ENCODE results near the gene MEMO1.

- TF ChIP-seq, protein P1, sequence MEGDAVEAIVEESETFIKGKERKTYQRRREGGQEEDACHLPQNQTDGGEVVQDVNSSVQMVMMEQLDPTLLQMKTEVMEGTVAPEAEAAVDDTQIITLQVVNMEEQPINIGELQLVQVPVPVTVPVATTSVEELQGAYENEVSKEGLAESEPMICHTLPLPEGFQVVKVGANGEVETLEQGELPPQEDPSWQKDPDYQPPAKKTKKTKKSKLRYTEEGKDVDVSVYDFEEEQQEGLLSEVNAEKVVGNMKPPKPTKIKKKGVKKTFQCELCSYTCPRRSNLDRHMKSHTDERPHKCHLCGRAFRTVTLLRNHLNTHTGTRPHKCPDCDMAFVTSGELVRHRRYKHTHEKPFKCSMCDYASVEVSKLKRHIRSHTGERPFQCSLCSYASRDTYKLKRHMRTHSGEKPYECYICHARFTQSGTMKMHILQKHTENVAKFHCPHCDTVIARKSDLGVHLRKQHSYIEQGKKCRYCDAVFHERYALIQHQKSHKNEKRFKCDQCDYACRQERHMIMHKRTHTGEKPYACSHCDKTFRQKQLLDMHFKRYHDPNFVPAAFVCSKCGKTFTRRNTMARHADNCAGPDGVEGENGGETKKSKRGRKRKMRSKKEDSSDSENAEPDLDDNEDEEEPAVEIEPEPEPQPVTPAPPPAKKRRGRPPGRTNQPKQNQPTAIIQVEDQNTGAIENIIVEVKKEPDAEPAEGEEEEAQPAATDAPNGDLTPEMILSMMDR (conservative IDR thresholded peaks at IDR 0.05; ENCODE audit: low read depth, low read length), result no peak
- no peak for TF ChIP-seq POLR2A (IDR thresholded peaks at IDR 0.05; ENCODE audit: low read depth, low read length)
- TF ChIP-seq MAFK (IDR thresholded peaks at IDR 0.05; ENCODE audit: low read depth, low read length), result no peak
- TF ChIP-seq SMC3 (IDR thresholded peaks at IDR 0.05; ENCODE audit: low read depth, low read length), result no peak
- no peak for TF ChIP-seq CHD1 (IDR thresholded peaks at IDR 0.05; ENCODE audit: low read depth, low read length)
- TF ChIP-seq, protein P2, sequence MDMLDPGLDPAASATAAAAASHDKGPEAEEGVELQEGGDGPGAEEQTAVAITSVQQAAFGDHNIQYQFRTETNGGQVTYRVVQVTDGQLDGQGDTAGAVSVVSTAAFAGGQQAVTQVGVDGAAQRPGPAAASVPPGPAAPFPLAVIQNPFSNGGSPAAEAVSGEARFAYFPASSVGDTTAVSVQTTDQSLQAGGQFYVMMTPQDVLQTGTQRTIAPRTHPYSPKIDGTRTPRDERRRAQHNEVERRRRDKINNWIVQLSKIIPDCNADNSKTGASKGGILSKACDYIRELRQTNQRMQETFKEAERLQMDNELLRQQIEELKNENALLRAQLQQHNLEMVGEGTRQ (IDR thresholded peaks at IDR 0.05; ENCODE audit: low read depth, low read length), result no peak
- no peak for TF ChIP-seq BHLHE40 (IDR thresholded peaks at IDR 0.05; ENCODE audit: low read depth, low read length)
- TF ChIP-seq FOS (IDR thresholded peaks at IDR 0.05; ENCODE audit: low read depth, low read length), result no peak
Measured at GRCh38 chr2:31946838-31947237, 64.0 kb downstream of the MEMO1 start.

Measured in IMR-90 (cell line).